Stimulated activated CD8-positive, alpha-beta memory T cell treated with anti-CD3 and anti-CD28 coated beads, Interleukin-12 subunit alpha, Interleukin-12 subunit beta, amount 100 ng/mL, for 4 hours (primary cell): Measurements from ENCODE around the gene FAM53A.

ENCODE experiments used
- DNase-seq: peaks from one replicate; pipeline ENCODE4 v3.0.0-alpha.2; 2020; ENCODE audit warnings: low read depth

The FAM53A gene

GRCh38 chr4:1639299-1639868, 44.7 kb downstream of the FAM53A start:
- DNase-seq = no peak

DNA sequence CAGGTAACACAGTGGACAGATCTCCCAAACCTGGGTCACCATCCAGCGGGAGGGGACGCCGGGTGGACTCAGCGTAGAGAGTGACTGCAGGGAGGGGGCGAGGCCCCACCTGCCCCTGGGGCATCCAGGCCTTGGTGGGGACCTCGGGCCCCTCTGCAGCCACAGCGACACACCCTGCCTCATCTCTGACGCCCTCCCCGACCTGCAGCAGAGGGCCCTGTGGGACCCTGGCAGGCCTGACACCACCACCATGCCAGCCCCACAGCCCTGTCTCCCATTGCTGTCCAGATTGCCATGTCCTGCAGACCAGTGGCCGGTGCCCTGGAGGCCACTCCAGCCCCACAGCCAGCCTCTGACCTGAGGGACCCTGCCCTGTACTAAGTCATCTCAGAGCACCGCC, 45.2 kb downstream of the FAM53A start:
- no peak for DNase-seq

- DNase-seq = no peak
These were observed 45.9 kb downstream of the FAM53A start for GRCh38 chr4:1638272-1638598.

DNA sequence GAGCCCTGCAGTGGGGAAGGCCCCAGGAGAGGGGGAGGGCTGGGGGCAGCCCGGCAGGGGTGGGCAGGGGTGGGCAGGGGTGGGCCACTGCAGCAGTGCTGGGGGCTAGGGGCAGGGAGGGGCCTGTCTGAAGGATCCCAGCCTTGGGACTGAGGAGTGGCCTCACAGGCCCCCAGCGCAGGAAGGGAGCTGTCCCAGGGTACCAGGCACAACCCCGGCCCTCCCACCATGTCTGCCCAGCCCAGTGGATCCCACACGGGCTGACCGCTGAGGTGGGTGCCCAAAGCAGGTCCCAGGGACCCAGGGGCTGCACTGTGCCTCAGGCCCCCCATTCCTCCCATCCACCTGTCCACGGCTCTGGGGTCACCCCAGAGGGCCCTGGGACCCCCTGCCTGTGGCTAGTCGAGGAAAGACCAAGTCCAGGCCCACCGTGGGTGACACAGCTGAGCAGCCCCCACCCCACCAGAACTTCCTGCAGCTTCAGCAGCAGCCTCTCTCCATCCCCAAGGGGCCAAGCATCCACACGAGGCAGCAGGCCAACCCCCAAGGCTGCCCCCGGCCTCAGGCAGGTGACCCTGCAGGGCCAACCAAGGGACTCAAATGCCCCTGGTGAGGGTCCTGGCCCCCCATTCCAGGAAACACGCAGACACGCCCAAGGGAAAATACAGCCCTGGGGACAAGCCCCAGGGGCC, 46.4 kb downstream of the FAM53A start:
- DNase-seq = no peak

- DNase-seq = no peak
These were observed 47.5 kb downstream of the FAM53A start for GRCh38 chr4:1636490-1637211.

DNA sequence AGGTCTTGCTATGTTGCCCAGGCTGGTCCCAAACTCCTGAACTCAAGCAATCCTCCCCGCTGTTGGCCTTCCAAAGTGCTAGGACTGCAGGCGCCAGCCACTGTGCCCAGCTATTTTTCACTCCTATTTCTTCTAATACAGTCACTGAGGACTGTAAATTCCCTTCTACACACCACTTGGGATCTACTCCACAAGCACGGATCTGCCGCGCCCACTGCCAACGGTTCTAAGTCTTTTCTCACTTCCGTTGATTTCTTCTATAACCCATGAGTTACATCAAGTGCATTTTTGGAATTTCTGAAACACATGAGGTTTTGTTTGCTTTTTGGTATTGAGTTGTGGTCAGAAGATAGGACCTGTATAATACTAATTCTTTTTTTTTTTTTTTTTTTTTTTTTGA, 48.6 kb downstream of the FAM53A start:
- DNase-seq = no peak

DNA sequence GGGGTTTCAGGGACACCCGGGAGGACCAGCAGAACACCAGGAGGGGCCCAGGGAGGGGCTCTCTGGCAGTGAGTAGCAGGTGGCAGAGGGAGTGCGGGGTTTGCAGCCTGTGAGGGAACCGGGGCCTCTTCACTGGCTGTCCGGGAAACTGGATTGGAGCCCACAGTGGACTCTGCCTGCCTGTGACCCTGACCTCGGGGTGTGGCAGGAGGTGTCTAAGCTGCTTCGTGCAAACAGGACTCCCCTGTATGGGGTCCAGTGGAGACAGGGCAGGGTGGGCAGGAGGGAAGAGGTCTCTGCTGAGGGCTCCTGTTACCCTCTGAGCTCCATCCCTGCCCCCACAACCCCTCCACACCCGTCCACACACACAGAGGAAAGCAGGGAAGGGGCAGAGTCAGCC, 50.1 kb downstream of the FAM53A start:
- no peak for DNase-seq

- DNase-seq = no peak
These were observed 51.7 kb downstream of the FAM53A start for GRCh38 chr4:1632109-1633104.

DNA sequence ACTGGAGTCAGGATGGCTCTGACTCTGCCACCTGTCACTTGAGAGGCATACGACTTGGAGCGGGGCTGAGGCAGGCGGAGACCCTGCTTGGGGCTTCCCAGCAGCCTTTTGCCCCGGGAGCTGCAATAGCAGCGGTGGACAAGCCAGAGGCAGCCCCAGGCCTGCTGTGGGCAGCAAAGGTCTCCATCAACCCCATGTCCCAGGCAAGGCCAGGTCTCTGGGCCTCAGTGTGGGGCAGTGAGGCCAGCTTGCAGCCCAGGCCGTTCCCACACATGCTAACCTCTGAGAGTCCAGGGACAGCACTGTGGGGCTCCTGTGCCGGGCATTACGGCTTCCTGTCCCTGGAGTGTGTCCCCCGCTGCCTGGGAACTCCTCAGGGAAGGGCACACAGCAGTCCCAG, 53.0 kb downstream of the FAM53A start:
- no peak for DNase-seq

GRCh38 chr4:1630266-1630665, 53.8 kb downstream of the FAM53A start:
- DNase-seq = no peak

DNA sequence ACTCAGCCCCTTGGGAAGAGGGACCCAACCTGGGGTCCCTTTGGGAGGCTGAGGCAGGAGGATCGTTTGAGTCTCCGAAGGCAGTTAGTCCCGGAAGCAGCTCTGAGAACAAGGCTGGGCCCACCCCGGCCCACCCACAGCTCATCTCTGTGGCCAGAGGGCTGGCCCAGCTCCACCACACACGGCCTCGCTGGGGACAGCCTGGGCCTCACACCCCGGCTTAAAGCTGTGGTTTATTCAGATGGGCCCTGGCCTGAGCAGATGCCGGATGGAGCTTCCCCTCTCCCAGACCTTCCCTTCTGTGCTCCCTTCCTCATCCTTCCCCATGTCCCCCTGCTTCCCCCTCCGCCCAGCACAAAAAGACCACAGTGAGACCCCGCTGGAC, 54.4 kb downstream of the FAM53A start:
- DNase-seq = no peak

DNA sequence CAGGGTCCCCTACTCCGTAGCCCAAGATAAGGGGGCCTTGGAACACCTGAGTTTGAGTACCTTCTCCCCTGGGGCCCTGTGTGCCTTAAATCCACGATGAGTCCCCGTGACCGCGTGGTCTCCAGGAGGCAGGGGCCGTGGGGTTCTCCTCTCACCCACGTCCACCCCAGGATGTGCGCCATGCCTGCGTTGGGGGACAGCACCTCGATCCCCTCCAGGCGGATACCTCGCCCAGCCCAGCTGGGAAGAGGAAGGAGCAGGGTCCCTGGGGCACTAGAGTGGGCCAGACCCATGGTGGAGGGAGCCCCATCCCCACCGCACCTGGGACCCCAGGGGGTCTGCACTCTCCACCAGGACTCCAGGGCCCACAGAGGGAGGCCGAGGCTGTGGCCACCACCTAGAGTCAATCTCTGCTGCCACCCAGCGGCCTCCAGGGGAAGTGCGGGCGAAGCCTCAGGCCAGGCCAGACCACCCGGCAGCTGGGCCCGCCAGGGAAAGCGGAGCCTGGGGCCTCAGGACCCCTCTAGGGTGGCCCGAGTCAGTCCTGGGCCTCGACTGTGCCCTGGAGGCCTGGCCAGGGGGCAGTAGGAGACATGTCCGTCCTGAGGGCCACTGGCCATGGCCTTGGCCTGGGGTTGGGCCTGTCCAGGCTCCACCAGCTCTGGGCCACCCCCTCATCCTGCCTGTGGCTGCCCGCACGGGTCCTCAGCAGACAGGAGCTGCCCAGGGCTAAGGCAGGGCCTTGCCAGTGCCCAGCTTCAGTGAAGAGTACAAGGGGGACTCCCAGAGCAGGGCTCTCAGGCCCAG, 55.0 kb downstream of the FAM53A start:
- peak; percentile 23 for DNase-seq

GRCh38 chr4:1627417-1628313, 56.4 kb downstream of the FAM53A start:
- DNase-seq = no peak

GRCh38 chr4:1626941-1627340, 57.2 kb downstream of the FAM53A start:
- no peak for DNase-seq

DNA sequence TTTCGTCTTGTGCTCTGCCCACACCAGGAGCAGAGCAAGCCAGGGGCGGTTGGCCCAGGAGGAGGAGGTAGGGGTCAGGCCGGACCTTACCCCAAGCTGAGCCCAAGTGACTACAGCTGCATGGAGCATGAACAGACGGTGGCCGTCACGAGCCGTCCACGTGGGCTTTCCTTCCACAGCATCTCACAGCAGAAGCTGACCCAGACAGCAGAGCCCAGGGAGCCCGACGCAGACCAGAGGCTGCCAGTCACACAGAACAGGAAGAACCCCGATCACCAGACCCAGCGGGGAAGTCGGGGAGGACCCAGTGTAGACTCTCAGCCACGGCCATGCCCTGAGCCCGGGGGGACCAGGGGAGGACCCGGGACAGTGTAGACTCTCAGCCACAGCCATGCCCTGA, 58.0 kb downstream of the FAM53A start:
- DNase-seq = no peak

DNA sequence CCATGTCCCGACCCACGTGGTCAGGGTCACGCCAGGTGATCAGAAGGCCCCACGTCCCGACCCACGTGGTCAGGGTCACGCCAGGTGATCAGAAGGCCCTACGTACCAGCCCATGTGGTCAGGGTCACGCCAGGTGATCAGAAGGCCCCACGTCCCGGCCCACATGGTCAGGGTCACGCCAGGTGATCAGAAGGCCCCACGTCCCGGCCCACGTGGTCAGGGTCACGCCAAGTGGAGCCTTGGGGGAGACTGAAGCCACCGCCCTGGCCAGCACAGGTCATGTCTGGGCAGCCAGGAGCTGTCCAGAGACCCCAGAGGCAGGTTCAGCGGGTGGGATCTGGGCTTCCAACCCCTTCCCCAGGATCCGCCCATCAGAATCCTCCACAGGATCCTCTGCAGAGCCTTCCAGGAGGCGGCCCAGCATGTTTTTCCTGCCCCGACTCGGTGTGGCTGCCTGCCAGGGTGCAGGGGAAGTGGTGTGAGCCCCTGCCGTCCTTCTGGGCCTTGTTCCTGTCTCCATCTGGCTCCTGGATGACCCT, 58.4 kb downstream of the FAM53A start:
- no peak for DNase-seq

DNA sequence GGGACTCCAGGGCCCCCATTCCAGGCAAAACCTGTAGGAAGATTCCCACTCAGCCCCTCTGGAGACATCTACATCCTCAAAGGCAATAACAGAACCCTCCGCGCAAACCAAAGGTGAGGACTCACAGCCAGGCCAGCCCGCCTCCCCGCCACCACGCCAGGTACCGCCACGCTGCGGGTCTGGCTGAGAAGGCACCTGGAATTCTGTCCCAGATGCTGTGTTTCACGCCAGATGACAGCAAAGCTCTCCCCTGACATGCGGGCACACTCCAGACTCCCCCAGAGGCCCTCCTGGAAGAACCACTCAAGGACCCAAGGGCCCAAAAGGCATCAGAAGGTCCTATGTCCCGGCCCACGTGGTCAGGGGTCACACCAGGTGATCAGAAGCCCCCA, 59.6 kb downstream of the FAM53A start:
- no peak for DNase-seq

GRCh38 chr4:1623821-1624518, 60.1 kb downstream of the FAM53A start:
- no peak for DNase-seq

DNA sequence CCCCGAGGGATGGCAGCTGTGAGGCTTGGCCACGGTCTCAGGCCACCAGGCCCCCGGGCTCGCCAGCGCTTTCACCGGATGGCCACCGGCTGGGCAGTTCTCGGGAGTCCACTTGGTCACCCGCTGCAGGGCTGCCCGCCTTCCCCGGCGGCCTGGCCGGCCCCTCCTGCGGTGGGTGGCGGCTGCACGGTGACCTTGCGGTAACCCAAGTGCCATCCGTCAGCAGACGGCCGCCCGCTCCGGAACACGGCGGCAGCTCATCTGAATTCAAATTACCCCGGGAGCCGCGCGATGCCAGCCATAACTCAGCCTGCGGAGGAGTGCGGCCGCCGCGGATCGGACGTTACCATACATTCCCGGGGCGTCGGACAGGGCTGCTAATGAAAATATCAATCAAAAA, 60.7 kb downstream of the FAM53A start:
- no peak for DNase-seq

GRCh38 chr4:1622956-1623355, 61.2 kb downstream of the FAM53A start:
- no peak for DNase-seq
